GM10266 (cell line): ENCODE data around the gene CPSF3.

ENCODE experiments used
- DNase-seq: peaks from one replicate; pipeline ENCODE4 v3.0.0; 2012; ENCODE audit errors: extremely low spot score
- TF ChIP-seq, protein P1 (sequence below): IDR thresholded peaks from 2 replicates; pipeline ENCODE4 v1.5.1; 2012; ENCODE audit warnings: mild to moderate bottlenecking, low read depth; ENCODE audit not compliant: control insufficient read depth, insufficient read depth; ENCODE audit errors: missing control alignments

The CPSF3 gene

GRCh38 chr2:9471206-9471605 is 47.8 kb downstream of the CPSF3 start:
- TF ChIP-seq, protein P1, sequence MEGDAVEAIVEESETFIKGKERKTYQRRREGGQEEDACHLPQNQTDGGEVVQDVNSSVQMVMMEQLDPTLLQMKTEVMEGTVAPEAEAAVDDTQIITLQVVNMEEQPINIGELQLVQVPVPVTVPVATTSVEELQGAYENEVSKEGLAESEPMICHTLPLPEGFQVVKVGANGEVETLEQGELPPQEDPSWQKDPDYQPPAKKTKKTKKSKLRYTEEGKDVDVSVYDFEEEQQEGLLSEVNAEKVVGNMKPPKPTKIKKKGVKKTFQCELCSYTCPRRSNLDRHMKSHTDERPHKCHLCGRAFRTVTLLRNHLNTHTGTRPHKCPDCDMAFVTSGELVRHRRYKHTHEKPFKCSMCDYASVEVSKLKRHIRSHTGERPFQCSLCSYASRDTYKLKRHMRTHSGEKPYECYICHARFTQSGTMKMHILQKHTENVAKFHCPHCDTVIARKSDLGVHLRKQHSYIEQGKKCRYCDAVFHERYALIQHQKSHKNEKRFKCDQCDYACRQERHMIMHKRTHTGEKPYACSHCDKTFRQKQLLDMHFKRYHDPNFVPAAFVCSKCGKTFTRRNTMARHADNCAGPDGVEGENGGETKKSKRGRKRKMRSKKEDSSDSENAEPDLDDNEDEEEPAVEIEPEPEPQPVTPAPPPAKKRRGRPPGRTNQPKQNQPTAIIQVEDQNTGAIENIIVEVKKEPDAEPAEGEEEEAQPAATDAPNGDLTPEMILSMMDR, result no peak
- no peak for DNase-seq

GRCh38 chr2:9472511-9472910 is 49.1 kb downstream of the CPSF3 start:
- no peak for DNase-seq
- TF ChIP-seq, protein P1, result no peak

GRCh38 chr2:9473308-9473984 is 50.0 kb downstream of the CPSF3 start:
- TF ChIP-seq, protein P1, result no peak
- peak; percentile 43 for DNase-seq

GRCh38 chr2:9473985-9474360 is 50.5 kb downstream of the CPSF3 start:
- TF ChIP-seq, protein P1, result no peak
- peak; percentile 68 for DNase-seq

DNA sequence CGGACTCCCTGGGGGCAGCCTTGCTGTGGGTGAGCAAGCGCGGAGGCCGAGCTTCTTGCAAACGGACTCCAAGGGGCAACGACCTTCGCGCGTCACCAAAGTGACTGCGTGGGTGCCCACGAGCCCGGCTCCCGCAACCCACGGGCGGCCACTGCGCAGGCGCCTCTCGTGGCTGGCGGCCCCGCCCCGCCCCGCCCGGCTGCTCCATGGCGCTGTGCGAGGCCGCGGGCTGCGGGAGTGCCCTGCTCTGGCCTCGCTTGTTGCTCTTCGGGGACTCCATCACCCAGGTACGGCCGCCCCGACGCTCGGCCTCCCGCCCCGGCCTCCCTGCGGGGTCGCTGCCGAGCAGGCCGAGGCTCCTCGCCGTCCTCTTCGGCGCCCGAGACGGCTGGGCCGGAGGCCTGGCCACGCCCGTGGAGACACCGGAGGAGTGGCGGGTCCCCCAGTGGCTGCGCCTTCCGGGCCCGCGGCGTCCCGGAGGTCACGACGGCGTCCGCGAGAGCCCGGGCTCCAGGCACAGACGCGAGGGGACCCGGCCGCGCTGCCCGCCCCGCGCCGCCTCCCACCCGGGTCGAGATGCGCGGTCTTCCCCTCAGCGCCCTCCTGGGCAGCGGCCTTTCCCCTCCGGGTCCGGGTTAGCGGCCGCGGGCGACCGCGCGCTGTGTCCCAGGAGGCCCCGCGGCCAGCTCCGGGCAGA is 51.1 kb downstream of the CPSF3 start, which contains the start of gene IAH1:
Gene IAH1 (plus strand): TSS at position 191 of the 697 bp plus-strand sequence. CDS start 16 bp downstream, at position 207.
- DNase-seq, result peak; percentile 91

GRCh38 chr2:9477914-9478313 is 54.5 kb downstream of the CPSF3 start:
- TF ChIP-seq, protein P1, result no peak
- no peak for DNase-seq

More for the DNA sequence above, 51.1 kb downstream of the CPSF3 start, which contains the start of gene IAH1:
- TF ChIP-seq, protein P1, result no peak

GRCh38 chr2:9478526-9478925 is 55.1 kb downstream of the CPSF3 start:
- DNase-seq, result no peak
- TF ChIP-seq, protein P1, result no peak
